Stimulated activated naive B cell treated with anti-CD40 and anti-IgM and Interleukin-4, amounts not matched to agents 10 μg/mL and 1 μg/mL and 100 μg/mL, for 72 hours (primary cell): ENCODE data around the gene TXNIP.

Experiments
- ATAC-seq, 2 donors: fragments of 150-1000 bp; cut with Tn5 transposase; replicated peaks; 2 replicates each; pipeline ENCODE4 v1.10.0; 2021; ENCODE audit warnings: moderate library complexity in 1 of 2
- DNase-seq: peaks from one replicate; pipeline ENCODE4 v3.0.0; 2021
- H3K27ac Mint-ChIP-seq: one replicate; pipeline ENCODE4 v1.8.0; 2022; ENCODE audit warnings: mild to moderate bottlenecking, mixed read lengths
- H3K27me3 Mint-ChIP-seq, 2 donors: one replicate each; pipeline ENCODE4 v1.8.0; 2022; ENCODE audit warnings: mixed read lengths in 2 of 2
- H3K36me3 Mint-ChIP-seq, 2 donors: one replicate each; pipeline ENCODE4 v1.8.0; 2022; ENCODE audit warnings: mixed read lengths in 2 of 2, mild to moderate bottlenecking in 1 of 2
- H3K4me1 Mint-ChIP-seq, 2 donors: one replicate each; pipeline ENCODE4 v1.8.0; 2022; ENCODE audit warnings: mixed read lengths in 2 of 2, mild to moderate bottlenecking in 1 of 2
- H3K4me3 Mint-ChIP-seq, 2 donors: one replicate each; pipeline ENCODE4 v1.8.0; 2022; ENCODE audit warnings: mild to moderate bottlenecking in 2 of 2, mixed read lengths in 2 of 2, moderate library complexity in 1 of 2
- H3K9me3 Mint-ChIP-seq, 2 donors: one replicate each; pipeline ENCODE4 v1.8.0; 2022; ENCODE audit warnings: mixed read lengths in 2 of 2, mild to moderate bottlenecking in 1 of 2

The TXNIP gene

GRCh38 chr1:145972580-145972979 lies 23.8 kb downstream of the TXNIP start:
- Mint-ChIP-seq H3K27ac (no peak overlapping the region), H3K4me1 (peaks cover 10 to 11% of the 10 kb centered on the region in 2 donors), H3K4me3 (no peak overlapping the region), H3K36me3 (peaks cover 7 to 16% of the 10 kb centered on the region in 2 donors), H3K27me3 (no peaks in the 10 kb centered on the region), H3K9me3 (no peaks in the 10 kb centered on the region)
- ATAC-seq (no peak), DNase-seq (no peak)

- H3K4me1 Mint-ChIP-seq = peaks cover 20 to 26% of the 10 kb centered on the region in 2 donors
- DNase-seq (no peak), ATAC-seq (no peak)
- peaks cover 9 to 13% of the 10 kb centered on the region in 2 donors for H3K36me3 Mint-ChIP-seq
- H3K4me3 Mint-ChIP-seq = no peak overlapping the region
- H3K27ac Mint-ChIP-seq = no peak overlapping the region
- no peaks in the 10 kb centered on the region for H3K9me3 Mint-ChIP-seq
- H3K27me3 Mint-ChIP-seq = no peaks in the 10 kb centered on the region
These were observed 29.1 kb downstream of the TXNIP start for GRCh38 chr1:145967288-145967687.

- DNase-seq (no peak), ATAC-seq (no peak)
- Mint-ChIP-seq H3K36me3 (peaks cover 9 to 10% of the 10 kb centered on the region in 2 donors), H3K4me3 (peak overlapping the region; percentile 90), H3K4me1 (peaks cover 29 to 45% of the 10 kb centered on the region in 2 donors), H3K27ac (peak overlapping the region; percentile 94), H3K9me3 (no peaks in the 10 kb centered on the region), H3K27me3 (no peaks in the 10 kb centered on the region)
These were observed 31.1 kb downstream of the TXNIP start for GRCh38 chr1:145965119-145965744.

- Mint-ChIP-seq H3K9me3 (no peaks in the 10 kb centered on the region), H3K27ac (peak within 1 kb of the TSS; percentile 94), H3K4me3 (peak within 1 kb of the TSS; percentile 90 to 96), H3K36me3 (peaks cover 9 to 10% of the 10 kb centered on the region in 2 donors), H3K4me1 (peaks cover 32 to 52% of the 10 kb centered on the region in 2 donors), H3K27me3 (no peaks in the 10 kb centered on the region)
- ATAC-seq = peak; percentile 90
- DNase-seq = peak; percentile 87
These were observed 31.9 kb downstream of the TXNIP start, which contains the start of the genes ANKRD34A and POLR3GL for GRCh38 chr1:145964328-145965118. Gene ANKRD34A, minus strand, starts transcription at chr1:145964575. Its CDS starts 2,816 bp downstream, at chr1:145961759. Gene POLR3GL, plus strand, starts transcription at chr1:145964690. Its CDS starts 10,176 bp downstream, at chr1:145974866.

- H3K27me3 Mint-ChIP-seq = no peaks in the 10 kb centered on the region
- H3K4me3 Mint-ChIP-seq = peak overlapping the region; percentile 90 to 96
- H3K4me1 Mint-ChIP-seq = peaks cover 36 to 63% of the 10 kb centered on the region in 2 donors
- H3K36me3 Mint-ChIP-seq = peaks cover 7 to 10% of the 10 kb centered on the region in 2 donors
- H3K27ac Mint-ChIP-seq = peak overlapping the region; percentile 94
- DNase-seq = no peak
- H3K9me3 Mint-ChIP-seq = no peaks in the 10 kb centered on the region
- ATAC-seq = no peak
These were observed 32.9 kb downstream of the TXNIP start for GRCh38 chr1:145963265-145964019.

- peaks cover 3 to 4% of the 10 kb centered on the region in 2 donors for H3K36me3 Mint-ChIP-seq
- peaks cover 40 to 70% of the 10 kb centered on the region in 2 donors for H3K4me1 Mint-ChIP-seq
- H3K27ac Mint-ChIP-seq = peak overlapping the region; percentile 92
- no peaks in the 10 kb centered on the region for H3K27me3 Mint-ChIP-seq
- H3K9me3 Mint-ChIP-seq = no peaks in the 10 kb centered on the region
- peak overlapping the region; percentile 96 for H3K4me3 Mint-ChIP-seq
- ATAC-seq (no peak), DNase-seq (no peak)
These were observed 33.9 kb downstream of the TXNIP start for GRCh38 chr1:145962157-145963102.

GRCh38 chr1:145961425-145962156 lies 34.8 kb downstream of the TXNIP start:
- no peaks in the 10 kb centered on the region for H3K36me3 Mint-ChIP-seq
- peak overlapping the region; percentile 96 for H3K4me3 Mint-ChIP-seq
- DNase-seq = no peak
- no peak for ATAC-seq
- peak overlapping the region; percentile 92 for H3K27ac Mint-ChIP-seq
- H3K9me3 Mint-ChIP-seq = no peaks in the 10 kb centered on the region
- H3K4me1 Mint-ChIP-seq = peaks cover 46 to 76% of the 10 kb centered on the region in 2 donors
- H3K27me3 Mint-ChIP-seq = no peaks in the 10 kb centered on the region

- Mint-ChIP-seq H3K27me3 (no peaks in the 10 kb centered on the region), H3K9me3 (no peaks in the 10 kb centered on the region), H3K4me3 (peak overlapping the region; percentile 96), H3K27ac (peak overlapping the region; percentile 92), H3K4me1 (peaks cover 46 to 79% of the 10 kb centered on the region in 2 donors), H3K36me3 (no peaks in the 10 kb centered on the region)
- DNase-seq = no peak
- ATAC-seq = no peak
These were observed 35.3 kb downstream of the TXNIP start for GRCh38 chr1:145961109-145961424.

GRCh38 chr1:145960468-145961108 lies 35.8 kb downstream of the TXNIP start:
- Mint-ChIP-seq H3K27me3 (no peaks in the 10 kb centered on the region), H3K27ac (peak overlapping the region; percentile 92), H3K36me3 (no peaks in the 10 kb centered on the region), H3K4me3 (peak overlapping the region; percentile 96), H3K9me3 (no peaks in the 10 kb centered on the region), H3K4me1 (peaks cover 47 to 84% of the 10 kb centered on the region in 2 donors)
- ATAC-seq = no peak
- DNase-seq = no peak

- Mint-ChIP-seq H3K27ac (no peak overlapping the region), H3K4me3 (peak overlapping the region; percentile 96), H3K36me3 (no peaks in the 10 kb centered on the region), H3K9me3 (no peaks in the 10 kb centered on the region), H3K27me3 (no peaks in the 10 kb centered on the region), H3K4me1 (peaks cover 50 to 85% of the 10 kb centered on the region in 2 donors)
- ATAC-seq (no peak), DNase-seq (no peak)
These were observed 36.4 kb downstream of the TXNIP start for GRCh38 chr1:145959957-145960467.

- H3K27me3 Mint-ChIP-seq = no peaks in the 10 kb centered on the region
- H3K4me3 Mint-ChIP-seq = peak overlapping the region in 1 of 2 donors; percentile 33
- H3K27ac Mint-ChIP-seq = peak overlapping the region; percentile 7
- ATAC-seq = no peak
- H3K36me3 Mint-ChIP-seq = peaks cover 0 to 2% of the 10 kb centered on the region in 2 donors
- H3K9me3 Mint-ChIP-seq = no peaks in the 10 kb centered on the region
- H3K4me1 Mint-ChIP-seq = peaks cover 53 to 90% of the 10 kb centered on the region in 2 donors
- DNase-seq = no peak
These were observed 37.0 kb downstream of the TXNIP start for GRCh38 chr1:145959333-145959732.

GRCh38 chr1:145958734-145959133 lies 37.6 kb downstream of the TXNIP start:
- Mint-ChIP-seq H3K4me3 (no peak overlapping the region), H3K27ac (no peak overlapping the region), H3K27me3 (no peaks in the 10 kb centered on the region), H3K36me3 (peaks cover 2% of the 10 kb centered on the region in 2 donors), H3K4me1 (peaks cover 50 to 90% of the 10 kb centered on the region in 2 donors), H3K9me3 (no peaks in the 10 kb centered on the region)
- ATAC-seq (no peak), DNase-seq (no peak)
